HG03571 (cell line): ENCODE results near the gene TCTN3.
"Not testable (repeated sequence)": the region's sequence is repeated elsewhere in the genome, so short reads cannot be mapped to it uniquely, and the experiment has no call there.

ENCODE experiments used
- ATAC-seq: cut with Tn5 transposase; IDR thresholded peaks from one replicate; pipeline ENCODE4 v1.9.1; 2021; ENCODE audit not compliant: unreplicated experiment

The TCTN3 gene

GRCh38 chr10:95637140-95637539 is 56.6 kb downstream of the TCTN3 start:
- no peak for ATAC-seq

- ATAC-seq, result no peak
Measured at GRCh38 chr10:95635319-95635733, 58.4 kb downstream of the TCTN3 start.

GRCh38 chr10:95628786-95629185 is 64.9 kb downstream of the TCTN3 start:
- ATAC-seq, result no peak

- ATAC-seq, result no peak
Measured at GRCh38 chr10:95626500-95626899, 67.2 kb downstream of the TCTN3 start.

GRCh38 chr10:95620415-95620814 is 73.3 kb downstream of the TCTN3 start:
- ATAC-seq, result not testable (repeated sequence)

- ATAC-seq, result no peak
Measured at GRCh38 chr10:95618101-95618500, 75.6 kb downstream of the TCTN3 start.

- no peak for ATAC-seq
Measured at GRCh38 chr10:95616446-95616845, 77.3 kb downstream of the TCTN3 start.
